NCI-H2029 treated with DMSO at 0.1 percent for 48 hours (cell line): ENCODE results near the gene HRH3.

Experiments used
- DNase-seq: peaks from one replicate; lab custom pipeline; 2025; lab: John Stamatoyannopoulos, UW

Gene HRH3

DNA sequence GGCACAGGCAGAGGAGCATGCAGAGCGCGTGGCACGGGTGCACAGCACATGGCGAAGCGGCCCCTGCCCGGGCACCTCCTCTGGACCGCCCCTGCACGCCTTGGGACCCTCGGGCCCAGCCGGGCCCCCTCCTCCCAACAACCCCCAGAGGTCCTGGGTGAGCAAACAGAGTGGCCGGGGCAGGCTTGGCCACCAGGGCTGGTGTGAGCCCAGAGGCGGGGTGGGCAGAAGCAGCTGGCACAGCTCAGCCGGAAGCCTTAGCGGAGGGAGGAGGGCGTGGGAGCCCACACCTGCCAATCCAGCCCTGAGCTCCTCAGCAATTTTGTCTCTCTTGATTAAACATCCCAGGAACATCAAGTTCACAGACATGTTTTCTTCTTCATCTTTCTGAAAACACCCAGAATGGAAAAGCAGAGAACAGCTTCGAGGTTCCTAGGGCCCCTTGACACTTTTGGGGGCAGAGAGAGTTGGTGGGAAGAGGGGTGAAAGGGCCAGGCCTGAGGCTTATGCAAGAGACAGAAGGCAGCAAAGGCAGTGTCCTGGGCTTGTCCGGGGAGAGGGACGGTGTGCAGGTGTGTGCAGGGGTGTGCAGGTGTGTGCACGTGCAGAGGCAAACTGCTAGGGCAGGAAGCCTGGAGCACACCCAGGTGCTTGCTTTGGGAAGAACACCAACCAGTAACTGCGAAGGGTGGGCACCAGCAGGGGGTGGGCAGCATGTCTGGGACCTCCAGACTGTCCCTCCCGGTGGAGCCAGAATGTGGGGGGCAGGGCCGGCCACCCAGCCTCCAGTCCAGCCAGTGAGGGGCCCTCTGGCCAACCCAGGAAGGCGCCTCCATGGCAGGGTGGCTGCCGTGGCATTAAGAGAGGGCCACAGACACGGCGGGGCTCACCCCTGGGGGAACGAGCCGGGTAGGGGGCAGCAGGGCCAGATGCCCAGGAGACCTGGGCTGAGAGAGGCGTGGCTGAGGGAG, 4.8 kb downstream of the HRH3 start:
- DNase-seq = no peak

DNA sequence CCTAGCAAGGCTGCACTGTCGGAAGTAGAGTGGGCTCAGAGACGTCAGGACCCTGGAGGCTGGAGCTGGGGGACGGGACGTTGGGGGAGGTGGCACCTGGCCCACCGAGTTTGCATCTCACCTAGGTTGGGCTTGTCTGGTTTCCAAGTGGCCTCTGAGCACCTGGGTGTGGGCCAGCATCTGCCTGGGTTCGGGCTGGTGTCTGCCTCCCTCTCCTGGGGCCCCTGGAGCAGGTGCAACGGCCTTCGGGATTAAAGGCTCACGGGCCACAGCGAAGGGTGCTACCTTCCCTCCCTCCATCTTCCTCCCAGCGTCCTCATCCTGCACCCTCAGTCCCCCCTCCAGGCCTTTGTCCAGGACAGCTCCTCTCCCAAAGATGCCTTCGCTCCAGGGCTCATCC, 6.0 kb downstream of the HRH3 start:
- DNase-seq = no peak

DNA sequence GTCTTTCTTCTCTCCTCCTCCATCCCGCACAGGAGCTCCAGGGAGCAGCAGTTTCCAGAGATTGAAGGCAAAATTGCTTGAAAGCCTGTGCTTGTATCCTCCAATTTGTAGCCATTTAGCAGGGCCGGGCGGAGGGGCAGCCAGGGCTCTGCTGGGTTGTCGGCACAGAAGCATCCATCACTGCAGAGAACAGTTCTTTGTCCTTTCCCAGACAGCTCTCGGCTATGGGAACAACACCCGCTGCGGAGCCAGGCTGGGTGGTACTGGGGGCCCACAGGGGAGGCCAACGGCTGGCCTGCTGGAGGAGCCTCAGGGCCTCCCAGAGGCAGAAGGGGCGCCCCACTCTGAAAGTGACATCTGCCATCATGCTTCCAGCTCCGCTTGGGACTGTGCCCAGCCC, 7.8 kb downstream of the HRH3 start:
- DNase-seq = no peak

DNA sequence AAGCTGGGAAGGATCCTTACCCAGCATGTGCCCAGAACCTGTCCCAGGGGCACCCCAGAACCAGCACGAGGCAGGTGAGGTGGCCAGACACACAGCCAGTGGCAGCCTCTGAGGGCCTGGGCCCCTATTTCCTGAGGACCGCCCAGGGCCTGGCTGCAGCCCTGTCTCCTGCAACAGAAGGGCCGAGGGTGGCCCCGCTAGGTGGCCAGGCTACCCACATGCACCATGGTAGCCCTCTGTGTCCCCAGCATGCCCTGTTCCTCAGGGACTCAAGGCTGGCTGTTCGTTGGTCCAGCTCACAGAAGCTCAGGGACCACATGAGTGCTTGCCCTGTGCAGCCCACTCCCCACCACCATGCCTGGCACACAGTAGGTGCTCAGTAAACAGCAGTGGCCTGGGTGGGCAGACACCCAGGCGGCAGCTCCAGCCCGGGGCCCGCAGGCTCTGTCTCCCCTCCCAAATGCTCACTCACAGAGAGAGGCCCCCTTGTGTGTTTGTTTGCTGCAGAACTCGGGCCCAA, 8.2 kb downstream of the HRH3 start:
- no peak for DNase-seq

DNA sequence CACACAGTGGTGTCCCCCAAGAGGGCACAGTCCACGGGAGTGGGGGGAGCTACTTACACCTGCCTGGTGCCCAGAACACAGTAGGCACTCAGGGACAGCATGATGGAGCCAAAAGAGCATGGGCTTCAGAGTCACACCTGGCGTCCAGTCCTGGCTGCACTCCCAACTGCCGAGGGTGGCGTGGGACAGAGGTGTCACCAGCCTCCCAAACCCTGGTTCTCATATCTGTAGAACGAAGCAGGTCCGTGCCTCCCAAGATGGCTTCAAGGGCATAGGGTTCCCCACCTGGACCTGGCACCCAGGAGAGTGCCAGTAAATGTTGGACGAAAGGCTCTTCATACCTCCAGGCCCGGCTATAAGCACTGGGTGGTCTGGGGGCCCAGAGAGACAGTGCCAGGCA, 8.9 kb downstream of the HRH3 start:
- DNase-seq = no peak

DNA sequence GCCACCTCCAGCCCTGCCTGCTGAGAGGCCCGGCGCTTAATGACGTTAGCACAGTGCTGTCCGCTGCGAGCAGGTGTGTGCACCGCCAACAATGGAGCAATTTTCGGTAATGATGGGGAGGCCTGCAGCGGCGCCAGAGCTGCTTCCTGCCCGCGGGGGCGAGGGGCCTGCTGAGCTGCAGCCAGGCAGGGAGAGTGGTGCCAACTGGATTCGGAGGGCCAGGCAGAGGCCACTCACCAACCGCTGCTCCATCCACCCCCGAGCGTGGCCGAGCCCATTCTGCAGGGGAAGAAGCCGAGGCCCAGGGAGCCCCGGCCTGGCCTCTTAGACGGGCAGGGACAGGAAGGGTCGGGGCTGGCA, 9.6 kb downstream of the HRH3 start:
- DNase-seq = no peak

DNA sequence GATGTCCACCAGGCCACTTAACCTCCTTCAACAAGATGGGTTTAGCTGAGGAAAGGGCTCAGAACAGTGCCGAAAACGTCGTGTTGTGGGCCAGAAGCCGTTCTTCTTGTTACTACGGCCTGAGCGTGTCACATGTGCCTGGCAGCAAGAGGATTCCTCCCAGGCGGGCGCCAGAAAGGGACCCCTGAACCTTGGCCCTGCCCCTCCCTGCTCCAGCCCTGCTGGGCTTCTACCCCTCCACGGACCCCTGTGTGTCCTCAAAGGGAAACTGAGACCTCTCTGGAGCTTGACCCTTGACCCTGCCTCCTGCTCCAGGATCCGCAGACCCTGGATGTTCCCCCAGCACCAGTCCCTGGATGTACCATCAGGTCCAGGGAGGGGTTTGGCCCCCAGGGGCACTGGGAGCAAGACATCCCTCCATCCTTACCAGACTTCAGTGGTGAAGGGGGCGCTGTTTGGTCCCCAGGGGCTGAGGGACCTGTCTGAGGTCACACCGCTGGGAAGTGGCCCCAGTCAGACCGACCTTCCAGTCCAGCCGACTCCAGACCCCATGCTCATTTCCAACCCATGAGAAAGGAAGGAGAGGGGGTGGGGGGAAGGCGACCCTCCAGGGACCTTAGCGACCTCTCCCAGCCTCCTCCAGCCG, 10.1 kb downstream of the HRH3 start:
- no peak for DNase-seq

DNA sequence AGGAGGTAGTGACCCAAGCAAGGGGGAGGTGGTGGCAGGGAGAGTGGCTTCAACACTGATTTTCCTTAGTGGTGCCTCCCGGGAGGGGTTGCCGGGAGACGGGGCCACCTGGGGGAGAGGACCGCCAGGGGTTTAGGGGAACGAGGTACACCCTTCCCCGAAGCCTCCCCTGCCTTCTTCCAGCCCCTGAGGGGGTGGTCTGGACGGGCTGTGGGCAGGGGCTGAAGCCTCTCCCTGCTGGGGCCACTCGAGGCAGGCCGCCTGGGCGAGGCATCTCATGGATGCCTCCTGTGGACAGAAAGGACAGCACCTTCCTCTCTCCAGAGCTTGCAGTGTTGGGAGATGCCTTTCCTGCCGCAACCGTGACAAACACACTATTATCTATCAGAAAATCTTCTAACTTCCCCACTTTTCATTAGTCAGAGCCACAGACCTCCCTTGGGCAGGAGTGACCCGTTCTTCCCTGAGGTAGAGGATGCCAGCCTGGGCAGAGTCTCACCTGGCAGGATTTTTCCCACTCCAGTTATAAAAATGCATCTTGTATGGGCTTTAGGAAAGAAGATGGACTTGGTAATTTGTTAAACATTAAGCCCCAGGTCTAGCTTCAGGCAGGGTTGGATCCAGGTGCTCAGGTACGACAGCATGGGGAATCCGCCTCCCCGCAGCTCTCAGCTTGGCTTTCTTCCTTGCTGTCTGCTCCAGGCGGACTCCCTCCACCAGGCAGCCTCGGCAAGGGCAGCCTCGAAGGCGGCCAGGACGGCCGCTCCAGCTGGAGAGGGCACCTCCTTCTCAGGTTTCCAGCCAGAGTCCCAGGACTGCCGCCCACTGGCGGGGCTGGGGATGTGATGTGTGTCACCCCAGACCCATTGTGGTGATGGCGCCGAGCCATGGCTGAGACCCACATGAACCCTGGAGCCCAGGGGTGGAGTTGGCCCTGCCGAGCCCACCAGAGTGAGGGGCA, 11.0 kb downstream of the HRH3 start:
- no peak for DNase-seq

DNA sequence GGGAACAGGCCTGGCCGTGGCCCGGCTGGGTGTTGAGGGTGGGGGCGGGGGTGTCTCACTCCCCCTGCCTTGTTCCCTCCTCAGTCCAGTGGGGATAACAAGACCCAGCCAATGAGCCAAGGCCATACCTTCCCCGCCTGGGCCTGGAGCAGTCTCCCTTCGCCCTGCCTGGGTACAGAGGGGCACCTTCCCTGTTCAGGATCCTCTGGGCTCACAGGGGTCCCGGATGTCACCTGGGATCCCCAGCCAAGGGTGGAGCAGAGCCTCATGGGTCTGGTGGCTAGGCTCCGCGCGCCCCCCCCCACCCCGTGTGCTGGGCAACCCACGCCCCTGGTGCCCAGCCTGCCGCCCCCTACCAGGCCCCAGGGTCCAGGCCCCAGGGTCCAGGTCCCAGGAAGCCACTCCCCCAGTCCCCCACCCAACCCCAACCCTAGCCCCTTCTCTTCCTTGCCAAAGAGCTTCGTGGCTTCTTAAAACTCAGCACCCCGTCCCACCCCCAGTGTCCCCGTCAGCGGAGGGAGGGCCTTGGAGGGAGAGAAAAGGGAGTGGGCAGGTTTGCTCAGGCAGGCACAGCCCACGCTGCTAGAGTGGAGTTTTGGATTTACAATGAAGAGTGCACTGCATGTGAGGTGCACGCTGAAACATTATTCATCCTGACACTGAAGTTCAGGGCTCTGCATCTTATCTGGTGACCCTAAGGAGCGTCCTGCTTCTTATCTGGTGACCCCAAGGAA, 11.8 kb downstream of the HRH3 start:
- DNase-seq = no peak

DNA sequence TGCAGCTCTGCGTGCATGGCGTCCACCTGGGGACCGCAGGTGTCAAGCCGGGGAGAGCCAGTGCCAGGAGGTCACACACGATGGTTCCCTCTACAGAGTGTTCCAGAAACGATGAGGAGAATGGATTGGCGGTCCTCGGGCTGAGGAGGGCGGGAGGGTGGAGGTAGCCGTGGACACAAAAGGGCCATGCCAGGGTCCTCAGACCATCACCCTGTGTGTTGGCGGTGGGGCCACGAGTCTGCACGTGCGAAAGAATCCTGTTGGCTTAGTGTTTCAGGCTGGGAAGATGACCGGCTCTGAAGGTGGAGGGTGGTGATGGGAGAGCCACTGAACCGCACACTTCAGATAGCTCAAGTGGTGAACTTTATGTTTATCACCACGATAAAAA, 13.7 kb downstream of the HRH3 start:
- DNase-seq = no peak

DNA sequence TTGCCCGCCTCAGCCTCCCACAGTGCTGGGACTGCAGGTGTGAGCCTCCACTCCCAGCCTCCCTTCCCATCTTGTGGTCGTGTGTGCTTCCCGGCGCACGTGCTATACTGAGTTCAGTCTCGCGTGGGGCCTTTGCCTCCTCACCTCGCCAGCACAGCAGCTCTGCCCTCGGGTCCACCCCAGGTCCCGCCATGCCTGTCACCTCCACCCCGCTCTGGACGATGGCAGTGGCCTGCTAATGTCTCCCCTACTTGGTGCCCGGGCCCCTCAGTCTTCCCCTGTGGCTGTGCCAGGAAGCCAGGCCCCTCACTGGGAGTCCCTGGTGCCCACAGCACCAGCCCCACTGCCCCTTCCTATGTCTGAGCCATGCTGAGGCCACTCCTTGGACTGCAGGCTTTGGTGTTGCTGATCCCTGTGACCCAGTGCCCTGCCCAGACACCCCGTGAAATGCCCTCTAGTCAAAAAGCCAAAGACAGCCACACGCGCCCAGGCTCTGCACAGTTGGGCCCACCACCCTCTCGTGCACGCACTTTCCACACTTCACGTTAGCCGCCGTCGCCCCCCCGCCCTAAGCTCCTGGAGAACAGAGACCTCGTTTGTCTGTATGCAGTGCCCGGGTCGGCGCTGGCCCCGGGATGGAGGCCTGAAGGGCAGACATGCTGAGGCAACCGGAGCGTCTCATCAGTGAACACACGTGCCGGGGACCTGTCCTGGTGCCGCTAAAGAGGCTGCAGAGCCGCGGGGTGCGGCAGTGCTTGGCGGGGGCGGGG, 14.3 kb downstream of the HRH3 start:
- DNase-seq = no peak

DNA sequence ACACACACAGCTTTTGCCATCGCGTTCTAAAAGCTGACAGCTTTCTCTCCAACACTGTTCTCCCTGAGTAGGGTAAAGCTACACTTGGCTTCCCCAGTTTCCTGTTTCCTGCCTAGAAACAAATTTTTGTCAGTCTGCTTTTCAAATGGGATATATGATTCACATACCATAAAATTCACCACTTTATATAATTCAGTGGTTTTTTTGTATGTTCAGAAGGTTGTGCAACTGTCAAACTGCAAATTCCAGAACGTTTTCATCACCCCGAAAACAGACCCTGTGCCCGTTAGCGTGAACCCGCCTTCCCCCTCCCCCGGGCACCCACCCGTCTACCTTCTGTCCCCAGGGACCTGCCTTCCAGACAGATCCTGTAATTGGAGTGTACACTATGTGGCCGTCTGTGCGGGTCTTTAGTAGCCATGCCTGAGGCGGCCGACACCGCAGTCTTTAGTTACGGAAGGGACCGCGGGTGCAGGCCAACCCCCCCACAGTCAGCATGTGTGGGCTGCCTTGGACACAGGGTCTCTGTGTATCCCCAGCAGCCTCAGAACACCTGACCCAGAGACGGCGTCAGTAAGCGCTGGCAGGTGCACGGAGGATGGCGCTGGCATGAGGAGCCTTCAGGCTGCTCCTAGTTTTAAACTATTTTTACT, 16.6 kb downstream of the HRH3 start:
- DNase-seq = no peak

DNA sequence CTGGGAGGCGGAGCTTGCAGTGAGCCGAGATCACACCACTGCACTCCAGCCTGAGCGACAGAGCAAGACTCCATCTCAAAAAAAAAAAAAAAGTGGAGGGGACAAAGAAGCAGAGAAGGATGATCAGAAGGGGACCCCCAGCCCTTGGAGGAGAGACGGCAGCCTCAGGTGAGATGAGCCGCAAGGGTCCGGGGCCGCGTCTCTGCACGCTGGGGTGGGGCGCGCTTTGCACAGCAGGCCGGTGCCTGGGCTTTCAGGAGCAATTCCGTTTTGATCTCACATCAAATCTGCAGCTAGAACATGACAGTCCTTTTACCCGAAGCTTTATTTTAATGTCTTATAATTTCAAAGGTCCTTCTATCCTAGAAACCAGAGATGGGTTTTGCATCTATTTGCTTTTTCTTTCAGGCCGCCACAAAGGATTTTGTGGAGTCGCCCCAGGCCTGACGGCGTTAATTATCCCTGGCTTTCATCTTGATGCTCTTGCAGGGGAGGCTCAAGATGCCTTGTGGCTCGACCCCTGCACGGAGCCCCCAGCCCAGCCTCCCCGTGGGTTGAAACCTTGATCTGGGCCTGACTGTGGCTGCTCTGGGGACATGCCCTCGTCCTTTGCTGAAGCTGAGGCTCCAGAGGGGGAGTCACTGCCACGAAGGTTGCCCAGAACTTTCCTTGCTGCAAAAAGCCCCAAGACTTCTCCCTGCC, 17.3 kb downstream of the HRH3 start:
- no peak for DNase-seq

DNA sequence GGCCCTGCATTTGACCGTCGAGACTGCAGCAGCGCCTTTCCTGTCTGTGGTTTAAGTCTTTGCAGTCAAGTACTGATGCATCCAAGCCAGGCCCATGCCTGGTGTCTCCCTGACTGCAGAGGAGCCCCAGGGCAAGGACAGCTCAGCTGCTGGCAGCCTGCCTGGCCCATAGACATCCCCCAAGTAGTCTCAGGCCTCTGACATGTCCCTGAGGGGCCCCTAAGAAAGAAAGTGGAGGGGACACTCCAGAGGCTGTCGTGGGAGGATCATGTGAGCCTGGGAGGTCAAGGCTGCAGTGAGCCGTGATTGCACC, 18.0 kb downstream of the HRH3 start:
- no peak for DNase-seq

DNA sequence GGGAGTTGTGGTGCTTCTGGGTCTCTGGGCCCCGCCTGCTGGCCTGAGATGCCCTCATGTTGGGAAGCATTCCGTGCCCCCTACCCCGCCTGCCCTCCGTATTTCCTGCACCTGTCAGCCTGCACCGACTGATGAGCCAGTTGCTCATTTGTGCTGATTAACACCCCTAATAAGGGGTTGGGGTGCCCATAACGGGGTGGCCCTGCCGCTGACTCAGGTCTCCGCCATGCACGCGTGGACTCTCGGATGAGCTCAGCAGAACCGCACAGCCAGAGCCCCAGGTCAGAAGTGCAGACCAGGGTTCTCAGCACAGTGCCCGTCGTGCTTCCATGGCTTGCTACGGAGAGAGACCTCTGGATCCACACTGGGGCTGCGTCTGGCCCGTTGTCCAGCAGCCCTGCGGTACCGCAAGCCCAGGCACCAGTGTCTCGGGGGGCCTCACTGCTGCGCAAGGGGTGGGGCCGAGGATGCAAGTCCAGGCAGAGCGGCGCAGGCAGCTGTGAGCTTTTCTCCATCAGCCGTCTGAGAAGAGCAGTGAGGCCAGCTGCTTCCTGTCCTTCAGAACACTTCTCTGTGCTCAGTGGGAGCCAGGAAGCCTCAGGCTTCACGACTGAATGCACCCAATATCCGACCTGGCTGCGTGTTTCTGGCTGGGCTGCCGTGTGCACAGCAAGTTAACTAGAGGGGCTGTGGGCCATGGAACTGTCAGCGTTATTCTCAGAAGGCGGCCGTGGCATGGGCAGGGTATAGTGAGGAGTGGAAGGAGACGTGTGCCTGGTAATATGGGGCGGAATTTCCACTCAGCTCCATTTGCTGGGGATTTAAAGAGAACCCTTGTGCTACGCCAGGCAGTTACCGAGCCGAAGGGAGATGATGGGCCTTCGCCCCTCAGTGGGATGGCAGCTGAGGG, 18.6 kb downstream of the HRH3 start:
- no peak for DNase-seq

DNA sequence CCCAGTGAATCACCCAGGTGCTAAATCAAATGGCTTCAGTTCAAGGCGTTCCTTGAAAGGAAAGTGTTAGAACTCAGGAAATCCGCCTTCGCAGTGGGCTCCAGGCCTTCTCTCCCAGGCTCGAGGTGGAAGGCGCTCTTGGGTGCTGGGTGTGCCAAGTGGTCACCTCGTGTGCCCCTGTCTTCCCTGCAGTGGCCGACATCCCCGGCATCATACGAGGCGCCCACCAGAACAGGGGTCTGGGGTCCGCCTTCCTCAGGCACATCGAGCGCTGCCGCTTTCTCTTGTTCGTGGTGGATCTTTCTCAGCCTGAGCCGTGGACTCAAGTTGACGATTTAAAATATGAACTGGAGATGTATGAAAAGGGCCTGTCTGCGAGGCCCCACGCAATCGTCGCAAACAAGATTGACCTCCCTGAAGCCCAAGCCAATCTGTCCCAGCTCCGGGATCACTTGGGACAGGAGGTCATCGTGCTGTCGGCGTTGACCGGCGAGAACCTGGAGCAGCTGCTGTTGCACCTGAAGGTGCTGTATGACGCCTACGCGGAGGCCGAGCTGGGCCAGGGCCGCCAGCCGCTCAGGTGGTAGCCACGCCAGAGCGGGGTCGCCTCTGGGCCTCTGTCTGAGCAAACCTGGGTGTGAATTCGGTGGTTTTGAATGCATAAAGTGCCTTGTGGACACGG, 19.4 kb downstream of the HRH3 start:
- DNase-seq = no peak

DNA sequence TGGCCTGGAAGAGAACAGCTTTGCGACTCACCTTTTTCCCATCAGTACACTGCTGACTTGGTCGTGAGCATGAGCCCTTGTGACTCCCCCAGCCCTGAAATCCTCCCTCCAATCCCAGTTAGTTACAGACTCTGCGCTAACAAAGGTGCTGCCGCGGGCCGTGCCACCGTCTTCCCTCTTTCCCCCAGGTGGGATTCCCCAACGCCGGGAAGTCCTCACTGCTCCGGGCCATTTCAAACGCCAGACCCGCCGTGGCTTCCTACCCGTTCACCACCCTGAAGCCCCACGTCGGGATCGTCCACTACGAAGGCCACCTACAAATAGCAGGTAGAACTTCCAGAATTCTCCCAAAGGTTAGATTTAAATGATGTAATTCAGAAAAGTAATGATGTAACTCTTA, 21.1 kb downstream of the HRH3 start:
- DNase-seq = no peak

DNA sequence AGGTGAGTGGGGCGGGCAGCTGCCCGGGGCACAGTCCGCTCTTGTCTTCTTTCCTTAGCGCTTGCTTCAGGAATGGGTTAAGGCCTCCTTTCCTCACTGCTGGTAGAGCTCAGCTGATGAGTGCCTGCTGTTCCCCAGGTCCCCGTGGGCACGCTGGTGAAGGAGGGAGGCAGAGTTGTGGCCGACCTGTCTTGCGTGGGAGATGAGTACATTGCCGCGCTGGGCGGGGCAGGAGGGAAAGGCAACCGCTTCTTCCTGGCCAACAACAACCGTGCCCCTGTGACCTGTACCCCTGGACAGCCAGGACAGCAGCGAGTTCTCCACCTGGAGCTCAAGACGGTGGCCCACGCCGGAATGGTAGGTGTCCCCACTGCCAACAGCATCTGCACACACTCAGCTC, 21.6 kb downstream of the HRH3 start:
- no peak for DNase-seq
